ENCODE measurements around the gene PELI3.

DNA sequence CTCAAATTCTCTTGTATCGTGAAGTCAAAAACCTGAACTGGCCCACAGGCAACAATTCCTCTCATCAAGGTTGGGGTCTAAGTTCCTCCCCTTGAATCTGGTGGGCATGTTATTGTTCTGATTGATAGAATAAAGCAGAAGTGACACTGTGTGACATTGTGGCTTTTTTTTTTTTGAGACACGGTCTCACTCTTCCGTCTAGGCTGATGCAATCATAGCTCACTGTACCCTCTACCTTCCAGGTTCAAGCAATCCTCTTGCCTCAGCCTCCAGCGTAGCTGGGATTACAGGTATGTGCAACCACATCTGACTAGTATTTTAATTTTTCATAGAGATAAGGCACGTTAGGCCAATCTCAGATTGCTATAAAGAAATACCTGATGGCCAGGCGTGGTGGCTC lies 8.9 kb upstream of the PELI3 start:
- TF ChIP-seq CTCF (optimal IDR thresholded peaks at IDR 0.05 in 1 of 3, IDR thresholded peaks at IDR 0.05 in 1 of 3, conservative IDR thresholded peaks at IDR 0.05 in 1 of 3; ENCODE audit: extremely low read depth in 1 of 3, insufficient read depth in 2 of 3, low read length in 3 of 3): no peak
- no peak for TF ChIP-seq EZH2 (IDR thresholded peaks at IDR 0.05; ENCODE audit: low read length)
